Activated CD8-positive, alpha-beta memory T cell treated with anti-CD3 and anti-CD28 coated beads, Interleukin-2, amount 50 U/mL, for 1 hour (primary cell): Measurements from ENCODE around the gene TBC1D5.
"Not testable (repeated sequence)": the region's sequence is repeated elsewhere in the genome, so short reads cannot be mapped to it uniquely, and the experiment has no call there.

Experiments
- DNase-seq: peaks from one replicate; pipeline ENCODE4 v3.0.0-alpha.2; 2020; ENCODE audit errors: extremely low read depth

TBC1D5 gene

GRCh38 chr3:17742102-17742879, at the start of gene TBC1D5:
TSS of gene TBC1D5 (minus strand) at chr3:17742631. CDS start at chr3:17508570, 234,061 bp downstream.
- DNase-seq, result peak; percentile 66

GRCh38 chr3:17783426-17783825, 41.0 kb upstream of the TBC1D5 start:
- no peak for DNase-seq

GRCh38 chr3:17782751-17783150, 40.3 kb upstream of the TBC1D5 start:
- no peak for DNase-seq

- DNase-seq, result not testable (repeated sequence)
Observed at GRCh38 chr3:17780369-17780768, 37.9 kb upstream of the TBC1D5 start.

GRCh38 chr3:17779304-17780250, 37.1 kb upstream of the TBC1D5 start:
- not testable (repeated sequence) for DNase-seq

- DNase-seq, result not testable (repeated sequence)
Observed at GRCh38 chr3:17777326-17777725, 34.9 kb upstream of the TBC1D5 start.

GRCh38 chr3:17775073-17775472, 32.6 kb upstream of the TBC1D5 start:
- no peak for DNase-seq

- peak; percentile 22 for DNase-seq
Observed at GRCh38 chr3:17774180-17774910, 31.9 kb upstream of the TBC1D5 start.

GRCh38 chr3:17772556-17772955, 30.1 kb upstream of the TBC1D5 start:
- no peak for DNase-seq

GRCh38 chr3:17771177-17772017, 29.0 kb upstream of the TBC1D5 start:
- no peak for DNase-seq

GRCh38 chr3:17770682-17771081, 28.3 kb upstream of the TBC1D5 start:
- no peak for DNase-seq

GRCh38 chr3:17765819-17766472, 23.5 kb upstream of the TBC1D5 start:
- no peak for DNase-seq

GRCh38 chr3:17761563-17761962, 19.1 kb upstream of the TBC1D5 start:
- no peak for DNase-seq

GRCh38 chr3:17759901-17760300, 17.5 kb upstream of the TBC1D5 start:
- no peak for DNase-seq

- DNase-seq, result no peak
Observed at GRCh38 chr3:17755836-17756235, 13.4 kb upstream of the TBC1D5 start.

GRCh38 chr3:17753632-17753992, 11.2 kb upstream of the TBC1D5 start:
- DNase-seq, result no peak

- no peak for DNase-seq
Observed at GRCh38 chr3:17752876-17753631, 10.6 kb upstream of the TBC1D5 start.

- DNase-seq, result no peak
Observed at GRCh38 chr3:17752436-17752835, 10.0 kb upstream of the TBC1D5 start.

GRCh38 chr3:17749705-17750293, 7.4 kb upstream of the TBC1D5 start:
- DNase-seq, result no peak
